CD1c-positive myeloid dendritic cell (primary cell): Measurements from ENCODE around the gene CFAP119.

Experiments used
- DNase-seq: peaks from one replicate; pipeline ENCODE4 v3.0.0-alpha.2; 2016; ENCODE audit errors: extremely low spot score

CFAP119 gene

GRCh38 chr16:30710971-30711370 is 50.9 kb downstream of the CFAP119 start:
- DNase-seq: no peak
